IMR-90 (cell line): ENCODE results near the gene MMRN1. TPM values are rescaled to one million over a fixed set of nuclear protein-coding genes. Genes with fewer than 3 reads are reported as not detected.

Experiments
- ATAC-seq: fragments of 200-7000 bp; cut with Tn5 transposase; 2 replicates; pipeline ENCODE4 v1.9.1; 2020; ENCODE audit warnings: low read depth, mild to moderate bottlenecking, moderate library complexity
- BruUV-seq: library from RNA; stranded (reverse); fragments of 400-500 nt; replicated peaks from 2 replicates; lab custom pipeline; 2021; lab: Mats Ljungman, UMichigan
- CTCF ChIA-PET: fragments of 300-600 bp; formaldehyde crosslinking; extraction: SDS; loops from one replicate; lab custom pipeline; 2021; ENCODE audit warnings: antibody characterized with exemption; lab: Yijun Ruan, JAX
- POLR2A ChIA-PET: fragments of 300-600 bp; sonication (Branson Sonifier 250); formaldehyde crosslinking; loops from one replicate; lab custom pipeline; 2022; ENCODE audit warnings: antibody characterized with exemption; ENCODE audit not compliant: unreplicated experiment; lab: Charles Lee
- DNase-seq: peaks from one replicate; pipeline ENCODE4 v3.0.0; 2013
- H2AFZ ChIP-seq: replicated peaks from 2 replicates; pipeline ENCODE3; 2013; ENCODE audit warnings: low read length, mild to moderate bottlenecking; ENCODE audit not compliant: poor library complexity
- H2AK5ac ChIP-seq: 2 replicates; pipeline ENCODE4 v1.6.1; 2013; ENCODE audit warnings: low read depth, low read length, inconsistent platforms
- H2AK9ac ChIP-seq: replicated peaks from 2 replicates; pipeline ENCODE3; 2013; ENCODE audit warnings: mild to moderate bottlenecking, low read depth, low read length, moderate library complexity; ENCODE audit not compliant: poor library complexity
- H2BK120ac ChIP-seq: 2 replicates; pipeline ENCODE4 v1.6.1; 2013; ENCODE audit warnings: low read depth, low read length, inconsistent platforms
- H2BK15ac ChIP-seq: 3 replicates; pipeline ENCODE4 v1.6.1; 2013; ENCODE audit warnings: low read depth, low read length, inconsistent platforms
- H2BK20ac ChIP-seq: 2 replicates; pipeline ENCODE4 v1.6.1; 2013; ENCODE audit warnings: low read depth, mild to moderate bottlenecking, inconsistent platforms, low read length, moderate library complexity
- H2BK5ac ChIP-seq: 2 replicates; pipeline ENCODE4 v1.6.1; 2013; ENCODE audit warnings: mild to moderate bottlenecking, low read depth, low read length, inconsistent platforms; ENCODE audit not compliant: poor library complexity, severe bottlenecking
- H3K14ac ChIP-seq: replicated peaks from 2 replicates; pipeline ENCODE4 v1.6.1; 2013; ENCODE audit warnings: low read depth, low read length, inconsistent platforms
- H3K18ac ChIP-seq: 2 replicates; pipeline ENCODE4 v1.6.1; 2013; ENCODE audit warnings: low read depth, low read length, control low read depth
- H3K23ac ChIP-seq: 2 replicates; pipeline ENCODE4 v1.6.1; 2013; ENCODE audit warnings: low read depth, low read length, inconsistent platforms
- H3K27ac ChIP-seq: 2 replicates; pipeline ENCODE4 v1.5.1; 2013; ENCODE audit warnings: mild to moderate bottlenecking, control low read depth, low read length; ENCODE audit not compliant: insufficient read depth
- H3K27me3 ChIP-seq: 2 replicates; pipeline ENCODE4 v1.6.1; 2013; ENCODE audit warnings: low read length; ENCODE audit not compliant: control insufficient read depth, insufficient read depth
- H3K36me3 ChIP-seq: 2 replicates; pipeline ENCODE4 v1.6.1; 2013; ENCODE audit warnings: low read length, mixed read lengths; ENCODE audit not compliant: control insufficient read depth, insufficient read depth
- H3K4ac ChIP-seq: 2 replicates; pipeline ENCODE4 v1.6.1; 2013; ENCODE audit warnings: low read depth, low read length, inconsistent platforms
- H3K4me1 ChIP-seq: 2 replicates; pipeline ENCODE4 v1.6.1; 2013; ENCODE audit warnings: low read length, mixed read lengths; ENCODE audit not compliant: control insufficient read depth, insufficient read depth
- H3K4me2 ChIP-seq: 2 replicates; pipeline ENCODE4 v1.6.1; 2013; ENCODE audit warnings: low read depth, mild to moderate bottlenecking, control low read depth, low read length, moderate library complexity
- H3K4me3 ChIP-seq: 2 replicates; pipeline ENCODE4 v1.5.1; 2013; ENCODE audit warnings: low read depth, mild to moderate bottlenecking, control low read depth, low read length, moderate library complexity; ENCODE audit not compliant: insufficient read depth
- H3K56ac ChIP-seq: 2 replicates; pipeline ENCODE4 v1.6.1; 2013; ENCODE audit warnings: low read length, inconsistent platforms; ENCODE audit not compliant: insufficient read depth; ENCODE audit errors: extremely low read depth
- H3K79me1 ChIP-seq, 2 experiments: 2 replicates each; pipeline ENCODE4 v1.6.1; 2013; ENCODE audit warnings: low read length in 2 of 2, inconsistent platforms in 1 of 2, low read depth in 1 of 2
- H3K9ac ChIP-seq: 2 replicates; pipeline ENCODE4 v1.6.1; 2013; ENCODE audit warnings: low read depth, low read length, control low read depth
- H3K9me1 ChIP-seq: 2 replicates; pipeline ENCODE4 v1.6.1; 2013; ENCODE audit warnings: low read length, inconsistent platforms; ENCODE audit not compliant: insufficient read depth
- H3K9me3 ChIP-seq: 2 replicates; pipeline ENCODE4 v1.6.1; 2013; ENCODE audit warnings: low read length; ENCODE audit not compliant: control insufficient read depth, insufficient read depth
- H4K20me1 ChIP-seq: 2 replicates; pipeline ENCODE4 v1.6.1; 2013; ENCODE audit warnings: low read length, inconsistent platforms; ENCODE audit not compliant: insufficient read depth
- H4K5ac ChIP-seq: 2 replicates; pipeline ENCODE4 v1.6.1; 2013; ENCODE audit warnings: mild to moderate bottlenecking, low read depth, low read length, control low read depth
- H4K8ac ChIP-seq, 2 experiments: 2 replicates each; pipeline ENCODE4 v1.6.1; 2013; ENCODE audit warnings: low read depth in 2 of 2, low read length in 2 of 2, control low read depth in 1 of 2, inconsistent platforms in 1 of 2
- H4K91ac ChIP-seq: 2 replicates; pipeline ENCODE4 v1.6.1; 2013; ENCODE audit warnings: low read depth, low read length, inconsistent platforms; ENCODE audit not compliant: insufficient read depth
- BHLHE40 ChIP-seq: fragments of 150-350 bp; IDR thresholded peaks from 2 replicates; pipeline ENCODE4 v1.6.1; 2016; ENCODE audit warnings: mild to moderate bottlenecking, low read depth, low read length
- CHD1 ChIP-seq: IDR thresholded peaks from 2 replicates; pipeline ENCODE4 v1.6.1; 2012; ENCODE audit warnings: low read depth, low read length, improper control_type of control experiment
- CTCF ChIP-seq: conservative IDR thresholded peaks from 2 replicates; pipeline ENCODE4 v1.5.1; 2012; ENCODE audit warnings: mild to moderate bottlenecking, low read depth, low read length, improper control_type of control experiment
- ELK1 ChIP-seq: fragments of 150-350 bp; IDR thresholded peaks from 2 replicates; pipeline ENCODE4 v1.6.1; 2016; ENCODE audit warnings: low read depth, mild to moderate bottlenecking, low read length, moderate library complexity, borderline replicate concordance
- FOS ChIP-seq: fragments of 150-350 bp; IDR thresholded peaks from 2 replicates; pipeline ENCODE4 v1.6.1; 2016; ENCODE audit warnings: low read depth, low read length
- MAFK ChIP-seq: IDR thresholded peaks from 2 replicates; pipeline ENCODE4 v1.6.1; 2012; ENCODE audit warnings: low read depth, low read length, improper control_type of control experiment
- MAZ ChIP-seq: IDR thresholded peaks from 2 replicates; pipeline ENCODE4 v1.6.1; 2012; ENCODE audit warnings: low read depth, mild to moderate bottlenecking, low read length, improper control_type of control experiment, moderate library complexity, borderline replicate concordance
- MXI1 ChIP-seq: IDR thresholded peaks from 2 replicates; pipeline ENCODE4 v1.6.1; 2012; ENCODE audit warnings: low read depth, mild to moderate bottlenecking, low read length, moderate library complexity, borderline replicate concordance
- NFE2L2 ChIP-seq: fragments of 150-350 bp; IDR thresholded peaks from 2 replicates; pipeline ENCODE4 v1.6.1; 2016; ENCODE audit warnings: low read depth, mild to moderate bottlenecking, low read length
- POLR2A ChIP-seq: IDR thresholded peaks from 2 replicates; pipeline ENCODE4 v1.6.1; 2012; ENCODE audit warnings: mild to moderate bottlenecking, low read depth, low read length
- RAD21 ChIP-seq: IDR thresholded peaks from 2 replicates; pipeline ENCODE4 v1.6.1; 2012; ENCODE audit warnings: low read length, improper control_type of control experiment
- RCOR1 ChIP-seq: IDR thresholded peaks from 2 replicates; pipeline ENCODE4 v1.6.1; 2012; ENCODE audit warnings: mild to moderate bottlenecking, low read length, improper control_type of control experiment; ENCODE audit not compliant: insufficient replicate concordance
- RFX5 ChIP-seq: IDR thresholded peaks from 2 replicates; pipeline ENCODE4 v1.8.0; 2012; ENCODE audit warnings: low read depth, mild to moderate bottlenecking, low read length, moderate library complexity
- SMC3 ChIP-seq: fragments of 150-350 bp; IDR thresholded peaks from 2 replicates; pipeline ENCODE4 v1.6.1; 2016; ENCODE audit warnings: low read depth, mild to moderate bottlenecking, antibody characterized with exemption, low read length, moderate library complexity
- WGBS, 2 experiments: methylation state at CpG; one replicate each; pipeline versions ENCODE4 v1.1.5 to v1.1.7; 2013; ENCODE audit warnings: missing lambda C conversion rate in 2 of 2; ENCODE audit not compliant: insufficient read length in 1 of 2; ENCODE audit errors: extremely low coverage in 2 of 2; 5-methylcytosine and 5-hydroxymethylcytosine counted together
- dilution Hi-C: fragments of 300-500 bp; cut with HindIII; formaldehyde crosslinking; loops from one replicate; pipeline ENCODE4 v1.14.3; 2018; ENCODE audit warnings: low sequenced_read_pairs; ENCODE audit not compliant: unreplicated experiment
- in situ Hi-C: fragments of 300-500 bp; cut with MboI; formaldehyde crosslinking; loops from 3 replicates; pipeline ENCODE4 v1.14.3; 2019; ENCODE audit warnings: low sequenced_read_pairs, inconsistent platforms, mixed read lengths
- intact Hi-C: fragments of 100-400 bp; cut with micrococcal nuclease; formaldehyde crosslinking; loops from 2 replicates; pipeline ENCODE4 v1.10.0; 2022
- polyA plus RNA-seq, 3 experiments: library from polyadenylated mRNA; depleted of rRNA; stranded (reverse); fragments of >200 nt; gene quantifications; 2 replicates each; pipeline ENCODE4 v1.2.3, GENCODE V29; 2012; ENCODE audit warnings: low replicate concordance in 1 of 3
- total RNA-seq: library from RNA; depleted of rRNA; stranded (reverse); fragments of >200 nt; gene quantifications from 2 replicates; pipeline ENCODE4 v1.2.3, GENCODE V29; 2012
- TF ChIP-seq, protein P1 (sequence below): fragments of 150-350 bp; IDR thresholded peaks from 2 replicates; pipeline ENCODE4 v1.6.1; 2017; ENCODE audit warnings: mild to moderate bottlenecking, antibody characterized with exemption, low read length, low read depth

MMRN1 gene
- total and polyA plus RNA-seq, 2 of the 4 experiments (the other 2 are of a cell fraction): not detected

- intact Hi-C loops: no loop called here
- CTCF ChIA-PET: interaction anchor here (0.9 to 2.8 kb wide), 3 partner anchors 10 to 237 kb away, joined by 3 to 6 read pairs (median 5); no protein-coding TSS in a partner anchor
Measured at GRCh38 chr4:89878611-89879010, 16.0 kb upstream of the MMRN1 start.

More at GRCh38 chr4:89878611-89879010, 16.0 kb upstream of the MMRN1 start:
- Histone ChIP-seq H2AK5ac (no peak overlapping the region), H2AFZ (no peak overlapping the region), H3K56ac (no peak overlapping the region), H2BK5ac (no peak overlapping the region), H4K91ac (no peak overlapping the region), H3K4me2 (no peak overlapping the region), H3K9me1 (no peaks in the 10 kb centered on the region), H2BK120ac (no peak overlapping the region), H3K36me3 (no peaks in the 10 kb centered on the region), H3K9me3 (no peaks in the 10 kb centered on the region), H4K8ac (no peak overlapping the region), H3K27me3 (no peaks in the 10 kb centered on the region), H3K79me1 (no peaks in the 10 kb centered on the region), H2BK15ac (no peak overlapping the region), H3K14ac (no peak overlapping the region), H4K20me1 (no peaks in the 10 kb centered on the region), H3K4ac (no peak overlapping the region), H3K23ac (no peak overlapping the region), H3K9ac (no peak overlapping the region), H4K5ac (no peak overlapping the region), H2BK20ac (no peak overlapping the region), H3K4me3 (no peak overlapping the region), H3K27ac (no peak overlapping the region), H2AK9ac (no peak overlapping the region), H3K4me1 (no peaks in the 10 kb centered on the region), H3K18ac (no peak overlapping the region)
- BruUV-seq: no TSS peak
- in situ Hi-C loops (loop anchor here (10.0 kb wide), 1 partner anchor 214 kb away; no protein-coding TSS in a partner anchor), dilution Hi-C loops (no loop called here)
- no peak for ATAC-seq
- POLR2A ChIA-PET: no interaction called here
- DNase-seq: no peak
- TF ChIP-seq FOS: no peak
- no peak for TF ChIP-seq SMC3
- no peak for TF ChIP-seq NFE2L2
- TF ChIP-seq MXI1: no peak
- no peak for TF ChIP-seq RCOR1
- TF ChIP-seq CHD1: no peak
- TF ChIP-seq, protein P1, sequence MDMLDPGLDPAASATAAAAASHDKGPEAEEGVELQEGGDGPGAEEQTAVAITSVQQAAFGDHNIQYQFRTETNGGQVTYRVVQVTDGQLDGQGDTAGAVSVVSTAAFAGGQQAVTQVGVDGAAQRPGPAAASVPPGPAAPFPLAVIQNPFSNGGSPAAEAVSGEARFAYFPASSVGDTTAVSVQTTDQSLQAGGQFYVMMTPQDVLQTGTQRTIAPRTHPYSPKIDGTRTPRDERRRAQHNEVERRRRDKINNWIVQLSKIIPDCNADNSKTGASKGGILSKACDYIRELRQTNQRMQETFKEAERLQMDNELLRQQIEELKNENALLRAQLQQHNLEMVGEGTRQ: no peak
- TF ChIP-seq RFX5: no peak
- TF ChIP-seq ELK1: no peak
- TF ChIP-seq MAZ: no peak
- TF ChIP-seq RAD21: no peak
- no peak for TF ChIP-seq MAFK
- no peak for TF ChIP-seq BHLHE40
- no peak for TF ChIP-seq POLR2A
- no peak for TF ChIP-seq CTCF
- no CpG with 5 or more reads among the region's 1 CpG for WGBS, 2 experiments
